Measurements from ENCODE around the gene GPC5. TPM values are rescaled to one million over a fixed set of nuclear protein-coding genes. Genes with fewer than 3 reads are reported as not detected.

GPC5 gene
- total RNA-seq, 2 donors from 2014 or later = not detected

GRCh38 chr13:91368676-91369440 lies 29.6 kb upstream of the GPC5 start:
- intact Hi-C loops (cut with DNase I) = no loop called here
- H3K36me3 ChIP-seq (replicated peaks in 1 of 2; ENCODE audit: insufficient read depth in 1 of 2, low read depth in 2 of 2) = no peaks in the 10 kb centered on the region
- H3K27me3 ChIP-seq = no peaks in the 10 kb centered on the region
- 44 to 58% methylated on average over 3 of the region's 3 CpGs for WGBS, 2 donors
- no peak overlapping the region for H3K27ac ChIP-seq
- no peaks in the 10 kb centered on the region for H3K4me1 ChIP-seq
- H3K4me3 ChIP-seq = no peak overlapping the region
- no peak for DNase-seq
- TF ChIP-seq POLR2A (IDR thresholded peaks at IDR 0.05) = no peak
- TF ChIP-seq, protein P1, sequence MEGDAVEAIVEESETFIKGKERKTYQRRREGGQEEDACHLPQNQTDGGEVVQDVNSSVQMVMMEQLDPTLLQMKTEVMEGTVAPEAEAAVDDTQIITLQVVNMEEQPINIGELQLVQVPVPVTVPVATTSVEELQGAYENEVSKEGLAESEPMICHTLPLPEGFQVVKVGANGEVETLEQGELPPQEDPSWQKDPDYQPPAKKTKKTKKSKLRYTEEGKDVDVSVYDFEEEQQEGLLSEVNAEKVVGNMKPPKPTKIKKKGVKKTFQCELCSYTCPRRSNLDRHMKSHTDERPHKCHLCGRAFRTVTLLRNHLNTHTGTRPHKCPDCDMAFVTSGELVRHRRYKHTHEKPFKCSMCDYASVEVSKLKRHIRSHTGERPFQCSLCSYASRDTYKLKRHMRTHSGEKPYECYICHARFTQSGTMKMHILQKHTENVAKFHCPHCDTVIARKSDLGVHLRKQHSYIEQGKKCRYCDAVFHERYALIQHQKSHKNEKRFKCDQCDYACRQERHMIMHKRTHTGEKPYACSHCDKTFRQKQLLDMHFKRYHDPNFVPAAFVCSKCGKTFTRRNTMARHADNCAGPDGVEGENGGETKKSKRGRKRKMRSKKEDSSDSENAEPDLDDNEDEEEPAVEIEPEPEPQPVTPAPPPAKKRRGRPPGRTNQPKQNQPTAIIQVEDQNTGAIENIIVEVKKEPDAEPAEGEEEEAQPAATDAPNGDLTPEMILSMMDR (IDR thresholded peaks at IDR 0.05) = no peak
- H3K9me3 ChIP-seq = no peaks in the 10 kb centered on the region
- ATAC-seq = no peak

- TF ChIP-seq POLR2A (IDR thresholded peaks at IDR 0.05) = no peak
- TF ChIP-seq, protein P1 (IDR thresholded peaks at IDR 0.05) = no peak
- 41 to 52% methylated on average over 3 of the region's 3 CpGs for WGBS, 2 donors
- H3K27me3 ChIP-seq = no peaks in the 10 kb centered on the region
- ATAC-seq (no peak), DNase-seq (no peak)
- H3K27ac ChIP-seq = no peak overlapping the region
- intact Hi-C loops (cut with DNase I) = no loop called here
- no peak overlapping the region for H3K4me3 ChIP-seq
- no peaks in the 10 kb centered on the region for H3K4me1 ChIP-seq
- H3K36me3 ChIP-seq (replicated peaks in 1 of 2; ENCODE audit: insufficient read depth in 1 of 2, low read depth in 2 of 2) = no peaks in the 10 kb centered on the region
- H3K9me3 ChIP-seq = no peaks in the 10 kb centered on the region
These were observed 29.0 kb upstream of the GPC5 start for GRCh38 chr13:91369441-91369831.

DNA sequence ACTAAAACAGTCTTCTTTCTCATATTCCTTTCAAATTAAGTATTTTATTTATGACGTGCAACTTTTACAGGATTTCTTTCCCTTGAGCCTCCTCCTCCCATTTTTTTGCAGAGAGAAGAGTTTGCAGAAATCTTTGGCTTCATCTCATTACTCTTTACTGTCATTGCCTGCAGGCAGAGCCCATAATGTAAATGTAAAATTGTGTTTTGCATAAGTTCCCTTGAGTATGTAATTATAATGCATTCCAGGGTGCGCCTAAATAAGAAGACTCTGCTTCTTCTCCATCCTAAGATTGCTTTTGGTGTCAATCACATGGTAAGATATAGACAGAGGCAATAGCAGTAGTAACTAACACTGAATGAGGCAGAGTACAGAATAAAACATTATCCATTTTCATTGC lies 27.9 kb upstream of the GPC5 start:
- Histone ChIP-seq H3K36me3 (replicated peaks in 1 of 2; ENCODE audit: insufficient read depth in 1 of 2, low read depth in 2 of 2) (no peaks in the 10 kb centered on the region), H3K27ac (no peak overlapping the region), H3K9me3 (no peaks in the 10 kb centered on the region), H3K27me3 (no peaks in the 10 kb centered on the region), H3K4me3 (no peak overlapping the region), H3K4me1 (no peaks in the 10 kb centered on the region)
- WGBS, 2 donors = 86 to 89% methylated on average over 2 of the region's 2 CpGs
- no peak for TF ChIP-seq POLR2A (IDR thresholded peaks at IDR 0.05)
- TF ChIP-seq, protein P1 (IDR thresholded peaks at IDR 0.05) = no peak
- DNase-seq (no peak), ATAC-seq (no peak)
- intact Hi-C loops (cut with DNase I) = no loop called here

DNA sequence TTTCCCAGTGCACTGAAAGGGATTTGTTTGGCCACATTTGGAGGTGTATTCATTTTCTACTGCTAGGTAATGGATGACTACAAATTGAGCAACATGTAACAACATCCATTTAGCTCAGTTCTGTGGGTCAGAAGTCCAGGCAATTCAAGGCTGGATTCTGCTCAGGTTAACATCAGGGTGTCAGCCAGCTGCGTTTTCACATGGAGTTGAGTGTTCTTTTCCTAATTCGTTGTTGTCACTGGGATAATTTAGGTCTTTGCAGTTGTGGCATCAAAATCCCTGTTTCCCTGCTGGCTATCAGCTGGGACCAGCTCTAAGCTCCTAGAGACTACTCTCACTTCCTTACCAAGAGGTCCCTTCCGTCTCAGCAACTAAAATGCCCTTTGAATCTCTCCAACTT lies 25.5 kb upstream of the GPC5 start:
- Histone ChIP-seq H3K4me3 (no peak overlapping the region), H3K4me1 (no peaks in the 10 kb centered on the region), H3K36me3 (replicated peaks in 1 of 2; ENCODE audit: insufficient read depth in 1 of 2, low read depth in 2 of 2) (no peaks in the 10 kb centered on the region), H3K27ac (no peak overlapping the region), H3K9me3 (no peaks in the 10 kb centered on the region), H3K27me3 (no peaks in the 10 kb centered on the region)
- intact Hi-C loops (cut with DNase I) = no loop called here
- WGBS, 2 donors = 31 to 36% methylated on average over 3 of the region's 3 CpGs
- ATAC-seq (no peak), DNase-seq (no peak)
- no peak for TF ChIP-seq POLR2A (IDR thresholded peaks at IDR 0.05)
- TF ChIP-seq, protein P1 (IDR thresholded peaks at IDR 0.05) = no peak
